ENCODE data around the gene NEGR1.

The NEGR1 gene

GRCh38 chr1:72117621-72118020 is 164.7 kb downstream of the NEGR1 start:
- DNase-seq (ENCODE audit: low read depth), result no peak

GRCh38 chr1:72115290-72115689 is 167.0 kb downstream of the NEGR1 start:
- no peak for DNase-seq (ENCODE audit: low read depth)

GRCh38 chr1:72111662-72112061 is 170.7 kb downstream of the NEGR1 start:
- DNase-seq (ENCODE audit: low read depth), result no peak

GRCh38 chr1:72109916-72110315 is 172.4 kb downstream of the NEGR1 start:
- no peak for DNase-seq (ENCODE audit: low read depth)

- DNase-seq (ENCODE audit: low read depth), result no peak
These were observed 177.1 kb downstream of the NEGR1 start for GRCh38 chr1:72105201-72105600.

- DNase-seq (ENCODE audit: low read depth), result no peak
These were observed 180.3 kb downstream of the NEGR1 start for GRCh38 chr1:72101840-72102632.

- no peak for DNase-seq (ENCODE audit: low read depth)
These were observed 181.6 kb downstream of the NEGR1 start for GRCh38 chr1:72100771-72101170.

- DNase-seq (ENCODE audit: low read depth), result no peak
These were observed 184.3 kb downstream of the NEGR1 start for GRCh38 chr1:72097851-72098570.

GRCh38 chr1:72094209-72094608 is 188.1 kb downstream of the NEGR1 start:
- no peak for DNase-seq (ENCODE audit: low read depth)

GRCh38 chr1:72086394-72086793 is 195.9 kb downstream of the NEGR1 start:
- no peak for DNase-seq (ENCODE audit: low read depth)

- DNase-seq (ENCODE audit: low read depth), result no peak
These were observed 206.9 kb downstream of the NEGR1 start for GRCh38 chr1:72075425-72075824.

GRCh38 chr1:72066431-72066830 is 215.9 kb downstream of the NEGR1 start:
- no peak for DNase-seq (ENCODE audit: low read depth)

GRCh38 chr1:72064196-72065075 is 217.9 kb downstream of the NEGR1 start:
- DNase-seq (ENCODE audit: low read depth), result no peak

GRCh38 chr1:72063364-72064044 is 218.8 kb downstream of the NEGR1 start:
- no peak for DNase-seq (ENCODE audit: low read depth)

- DNase-seq (ENCODE audit: low read depth), result peak; percentile 13
These were observed 219.8 kb downstream of the NEGR1 start for GRCh38 chr1:72062584-72062983.

- DNase-seq (ENCODE audit: low read depth), result no peak
These were observed 221.7 kb downstream of the NEGR1 start for GRCh38 chr1:72060466-72061245.

GRCh38 chr1:72056516-72056915 is 225.8 kb downstream of the NEGR1 start:
- DNase-seq (ENCODE audit: low read depth), result no peak

GRCh38 chr1:72051538-72051937 is 230.8 kb downstream of the NEGR1 start:
- DNase-seq (ENCODE audit: low read depth), result no peak

- no peak for DNase-seq (ENCODE audit: low read depth)
These were observed 231.8 kb downstream of the NEGR1 start for GRCh38 chr1:72050551-72050950.

GRCh38 chr1:72037745-72038343 is 244.5 kb downstream of the NEGR1 start:
- DNase-seq (ENCODE audit: low read depth), result peak; percentile 32

- DNase-seq (ENCODE audit: low read depth), result no peak
These were observed 247.5 kb downstream of the NEGR1 start for GRCh38 chr1:72034827-72035226.
